Neural progenitor cell (in vitro differentiated cells): ENCODE measurements around the gene KCNH1. TPM values are rescaled to one million over a fixed set of nuclear protein-coding genes. Genes with fewer than 3 reads are reported as not detected.

Experiments
- DNase-seq: peaks from one replicate; pipeline ENCODE4 v3.0.0-alpha.2; 2016; ENCODE audit warnings: low spot score
- H2AFZ ChIP-seq: fragments of 200-600 bp; sonication (generic); replicated peaks from 2 replicates; pipeline ENCODE4 v1.6.1; 2016; ENCODE audit warnings: antibody characterized with exemption
- H3F3A ChIP-seq: fragments of 200-600 bp; sonication (generic); 2 replicates; pipeline ENCODE4 v1.6.1; 2016; ENCODE audit warnings: antibody characterized with exemption, low read depth
- H3K27ac ChIP-seq: fragments of 200-600 bp; sonication (generic); 2 replicates; pipeline ENCODE4 v1.5.1; 2016; ENCODE audit warnings: mild to moderate bottlenecking
- H3K27me3 ChIP-seq: fragments of 200-600 bp; sonication (generic); 2 replicates; pipeline ENCODE4 v1.6.1; 2016; ENCODE audit warnings: mild to moderate bottlenecking, moderate library complexity
- H3K36me3 ChIP-seq: fragments of 200-600 bp; sonication (generic); 2 replicates; pipeline ENCODE4 v1.5.1; 2016
- H3K4me1 ChIP-seq: fragments of 200-600 bp; sonication (generic); 2 replicates; pipeline ENCODE4 v1.6.1; 2016; ENCODE audit warnings: mixed run types
- H3K4me2 ChIP-seq: fragments of 200-600 bp; sonication (generic); 2 replicates; pipeline ENCODE4 v1.6.1; 2016
- H3K4me3 ChIP-seq: fragments of 200-600 bp; sonication (generic); 2 replicates; pipeline ENCODE4 v1.5.1; 2016
- H3K79me2 ChIP-seq: fragments of 200-600 bp; sonication (generic); 2 replicates; pipeline ENCODE4 v1.6.1; 2016; ENCODE audit warnings: low read depth
- H3K9ac ChIP-seq: fragments of 200-600 bp; sonication (generic); 2 replicates; pipeline ENCODE4 v1.6.1; 2016
- H3K9me3 ChIP-seq: fragments of 200-600 bp; sonication (generic); 2 replicates; pipeline ENCODE4 v1.5.1; 2016; ENCODE audit warnings: low read depth
- H4K20me1 ChIP-seq: fragments of 200-600 bp; sonication (generic); 2 replicates; pipeline ENCODE4 v1.6.1; 2016; ENCODE audit warnings: low read depth
- H3K27ac Mint-ChIP-seq: 3 replicates; pipeline ENCODE4 v1.8.0; 2021; ENCODE audit warnings: mixed read lengths
- H3K27me3 Mint-ChIP-seq: 2 replicates; pipeline ENCODE4 v1.8.0; 2022; ENCODE audit warnings: low read depth, mild to moderate bottlenecking, inconsistent platforms, moderate library complexity, mixed read lengths; ENCODE audit not compliant: insufficient read depth
- H3K36me3 Mint-ChIP-seq: 3 replicates; pipeline ENCODE4 v1.8.0; 2021; ENCODE audit warnings: mixed read lengths
- H3K4me1 Mint-ChIP-seq: 3 replicates; pipeline ENCODE4 v1.8.0; 2021; ENCODE audit warnings: mixed read lengths
- H3K4me3 Mint-ChIP-seq: 3 replicates; pipeline ENCODE4 v1.8.0; 2021; ENCODE audit warnings: mild to moderate bottlenecking, moderate library complexity, mixed read lengths
- H3K9me3 Mint-ChIP-seq: 3 replicates; pipeline ENCODE4 v1.8.0; 2020; ENCODE audit warnings: mixed read lengths
- EZH2 ChIP-seq: fragments of 200-600 bp; sonication (generic); IDR thresholded peaks from 2 replicates; pipeline ENCODE4 v1.6.1; 2017; ENCODE audit warnings: antibody characterized with exemption, mild to moderate bottlenecking, moderate library complexity
- EZH2phosphoT487 ChIP-seq: fragments of 200-600 bp; sonication (generic); IDR thresholded peaks from 2 replicates; pipeline ENCODE4 v1.6.1; 2017; ENCODE audit warnings: antibody characterized with exemption
- total RNA-seq: library from RNA; depleted of rRNA; stranded (reverse); fragments of >200 nt; gene quantifications from 2 replicates; pipeline ENCODE4 v1.2.3, GENCODE V29; 2015; ENCODE audit warnings: low replicate concordance
- TF ChIP-seq, protein P1 (sequence below): fragments of 200-600 bp; sonication (generic); IDR thresholded peaks from 2 replicates; pipeline ENCODE4 v1.5.1; 2017; ENCODE audit warnings: antibody characterized with exemption, mild to moderate bottlenecking

KCNH1 gene
- total RNA-seq, 1 donor from 2014 or later: 1.6 TPM

DNA sequence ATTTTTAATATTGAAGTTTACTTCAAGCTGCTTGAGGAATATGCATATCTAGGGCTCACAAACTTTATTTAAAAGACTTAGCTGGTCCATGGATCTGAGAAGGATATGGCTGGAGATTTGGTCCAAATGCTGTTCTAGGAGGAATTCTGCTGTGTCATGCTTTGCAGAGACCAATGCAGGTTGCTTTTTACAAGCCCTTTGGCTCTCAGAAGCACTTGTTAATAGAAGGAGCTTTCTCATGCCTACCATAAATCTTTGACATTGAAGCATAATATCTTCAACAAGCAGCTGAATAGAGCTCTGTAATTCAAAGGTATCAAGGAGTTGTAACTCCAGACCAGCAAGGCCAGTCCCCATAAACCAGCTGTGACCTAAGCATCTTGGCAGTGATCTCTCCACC lies 506.2 kb downstream of the KCNH1 start:
- TF ChIP-seq EZH2 (no peak), EZH2phosphoT487 (no peak)
- TF ChIP-seq, protein P1, sequence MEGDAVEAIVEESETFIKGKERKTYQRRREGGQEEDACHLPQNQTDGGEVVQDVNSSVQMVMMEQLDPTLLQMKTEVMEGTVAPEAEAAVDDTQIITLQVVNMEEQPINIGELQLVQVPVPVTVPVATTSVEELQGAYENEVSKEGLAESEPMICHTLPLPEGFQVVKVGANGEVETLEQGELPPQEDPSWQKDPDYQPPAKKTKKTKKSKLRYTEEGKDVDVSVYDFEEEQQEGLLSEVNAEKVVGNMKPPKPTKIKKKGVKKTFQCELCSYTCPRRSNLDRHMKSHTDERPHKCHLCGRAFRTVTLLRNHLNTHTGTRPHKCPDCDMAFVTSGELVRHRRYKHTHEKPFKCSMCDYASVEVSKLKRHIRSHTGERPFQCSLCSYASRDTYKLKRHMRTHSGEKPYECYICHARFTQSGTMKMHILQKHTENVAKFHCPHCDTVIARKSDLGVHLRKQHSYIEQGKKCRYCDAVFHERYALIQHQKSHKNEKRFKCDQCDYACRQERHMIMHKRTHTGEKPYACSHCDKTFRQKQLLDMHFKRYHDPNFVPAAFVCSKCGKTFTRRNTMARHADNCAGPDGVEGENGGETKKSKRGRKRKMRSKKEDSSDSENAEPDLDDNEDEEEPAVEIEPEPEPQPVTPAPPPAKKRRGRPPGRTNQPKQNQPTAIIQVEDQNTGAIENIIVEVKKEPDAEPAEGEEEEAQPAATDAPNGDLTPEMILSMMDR: no peak
- no peak overlapping the region for H2AFZ ChIP-seq
- H3K9ac ChIP-seq: no peak overlapping the region
- no peak overlapping the region for H3K4me3 ChIP-seq
- no peak overlapping the region for H3K27ac Mint-ChIP-seq
- no peak overlapping the region for H3K4me2 ChIP-seq
- no peaks in the 10 kb centered on the region for H3K27me3 ChIP-seq
- H3K27ac ChIP-seq: no peak overlapping the region
- H3K9me3 ChIP-seq: no peaks in the 10 kb centered on the region
- no peaks in the 10 kb centered on the region for H3K36me3 ChIP-seq
- no peak for DNase-seq
- peaks cover 4% of the 10 kb centered on the region for H3K4me1 ChIP-seq
- H3K4me3 Mint-ChIP-seq: no peak overlapping the region
- no peaks in the 10 kb centered on the region for H3K36me3 Mint-ChIP-seq
- peaks cover 4% of the 10 kb centered on the region for H3K27me3 Mint-ChIP-seq
- no peaks in the 10 kb centered on the region for H3K9me3 Mint-ChIP-seq
- no peaks in the 10 kb centered on the region for H3K79me2 ChIP-seq
- peaks cover 6% of the 10 kb centered on the region for H3K4me1 Mint-ChIP-seq
- H4K20me1 ChIP-seq: no peaks in the 10 kb centered on the region
- H3F3A ChIP-seq: no peaks in the 10 kb centered on the region

Other genes starting within 250 kb of the KCNH1 start
- 31.3 and 44.8 TPM in 2 replicates for gene RCOR3, start 125.2 kb upstream of the KCNH1 start, total RNA-seq
- gene TRAF5, start 192.7 kb upstream of the KCNH1 start, total RNA-seq: 28.3 and 36.0 TPM in 2 replicates